Peyer's patch (tissue), 4 donors: ENCODE data around the gene FAM174B. TPM values are rescaled to one million over a fixed set of nuclear protein-coding genes. Genes with fewer than 3 reads are reported as not detected.
A peak's percentile ranks its signal among the peaks of the same experiment; 100 is the strongest.

Experiments
- DNase-seq, 3 donors: peaks; one replicate each; pipeline ENCODE4 v3.0.0-alpha.2; 2017 to 2019
- H3K27ac ChIP-seq, 4 donors: fragments of 200-600 bp; sonication (generic); one replicate each; pipeline ENCODE4 v1.5.1; 2016 to 2019
- H3K27me3 ChIP-seq, 2 donors: fragments of 200-600 bp; sonication (generic); one replicate each; pipeline ENCODE4 v1.5.1; 2019
- H3K36me3 ChIP-seq, 3 donors: fragments of 200-600 bp; sonication (generic); one replicate each; pipeline ENCODE4 v1.5.1; 2016 to 2019
- H3K4me1 ChIP-seq, 4 donors: fragments of 200-600 bp; sonication (generic); one replicate each; pipeline ENCODE4 v1.5.1; 2016 to 2019
- H3K4me3 ChIP-seq, 4 donors: fragments of 200-600 bp; sonication (generic); 1 replicate in 3 of 4; 2 replicates in 1 of 4; pipeline ENCODE4 v1.5.1; 2016 to 2019; ENCODE audit warnings: mild to moderate bottlenecking in 1 of 4
- H3K9me3 ChIP-seq, 4 donors: fragments of 200-600 bp; sonication (generic); one replicate each; pipeline ENCODE4 v1.5.1; 2016 to 2019; ENCODE audit warnings: mild to moderate bottlenecking in 1 of 4
- CTCF ChIP-seq, 6 experiments: fragments of 450-650 bp in 4 of 6; fragments of 200-600 bp in 2 of 6; sonication (generic) in 1 of 6; IDR thresholded peaks; one replicate each; pipeline ENCODE4 v1.5.1; 2017 to 2019; ENCODE audit warnings: antibody characterized with exemption in 6 of 6, mild to moderate bottlenecking in 3 of 6, moderate library complexity in 1 of 6
- POLR2A ChIP-seq, 2 donors: fragments of 450-650 bp; IDR thresholded peaks; one replicate each; pipeline ENCODE4 v1.5.1; 2017; ENCODE audit warnings: antibody characterized with exemption in 2 of 2, mild to moderate bottlenecking in 2 of 2, moderate library complexity in 2 of 2
- total RNA-seq, 4 donors: library from RNA; depleted of rRNA; stranded (reverse); fragments of >200 nt; gene quantifications; one replicate each; pipeline ENCODE4 v1.1.0, GENCODE V29; 2016

The FAM174B gene
- total RNA-seq, 4 donors from 2014 or later: 9.0 to 14.0 (median 11.4) TPM

- Histone ChIP-seq H3K9me3 (no peaks in the 10 kb centered on the region), H3K36me3 (no peaks in the 10 kb centered on the region), H3K27me3 (no peaks in the 10 kb centered on the region), H3K27ac (no peak overlapping the region), H3K4me1 (no peaks in the 10 kb centered on the region), H3K4me3 (no peak overlapping the region)
- no peak for TF ChIP-seq CTCF (IDR thresholded peaks at IDR 0.05)
- no peak for TF ChIP-seq POLR2A (IDR thresholded peaks at IDR 0.05)
- peak in 1 of 3 donors; percentile 16 for DNase-seq
Observed at GRCh38 chr15:92603743-92604470, 51.7 kb downstream of the FAM174B start.

GRCh38 chr15:92603278-92603677 lies 52.3 kb downstream of the FAM174B start:
- Histone ChIP-seq H3K36me3 (no peaks in the 10 kb centered on the region), H3K9me3 (no peaks in the 10 kb centered on the region)
- TF ChIP-seq CTCF (IDR thresholded peaks at IDR 0.05) (no peak), POLR2A (IDR thresholded peaks at IDR 0.05) (no peak)

GRCh38 chr15:92602267-92602593 lies 53.3 kb downstream of the FAM174B start:
- TF ChIP-seq CTCF (IDR thresholded peaks at IDR 0.05) (no peak), POLR2A (IDR thresholded peaks at IDR 0.05) (no peak)
- no peak for DNase-seq

More at GRCh38 chr15:92603278-92603677, 52.3 kb downstream of the FAM174B start:
- Histone ChIP-seq H3K27ac (no peak overlapping the region), H3K4me3 (no peak overlapping the region), H3K27me3 (no peaks in the 10 kb centered on the region), H3K4me1 (no peaks in the 10 kb centered on the region)
- no peak for DNase-seq

GRCh38 chr15:92601592-92602266 lies 53.8 kb downstream of the FAM174B start:
- H3K9me3 ChIP-seq: no peaks in the 10 kb centered on the region
- peak in 1 of 3 donors; percentile 7 for DNase-seq
- H3K27ac ChIP-seq: no peak overlapping the region
- H3K4me1 ChIP-seq: no peaks in the 10 kb centered on the region
- H3K27me3 ChIP-seq: no peaks in the 10 kb centered on the region
- no peak overlapping the region for H3K4me3 ChIP-seq
- TF ChIP-seq CTCF (IDR thresholded peaks at IDR 0.05) (no peak), POLR2A (IDR thresholded peaks at IDR 0.05) (no peak)
- H3K36me3 ChIP-seq: no peaks in the 10 kb centered on the region

More at GRCh38 chr15:92602267-92602593, 53.3 kb downstream of the FAM174B start:
- H3K27me3 ChIP-seq: no peaks in the 10 kb centered on the region
- no peak overlapping the region for H3K4me3 ChIP-seq
- no peak overlapping the region for H3K27ac ChIP-seq
- H3K4me1 ChIP-seq: no peaks in the 10 kb centered on the region
- H3K36me3 ChIP-seq: no peaks in the 10 kb centered on the region
- no peaks in the 10 kb centered on the region for H3K9me3 ChIP-seq

- H3K4me1 ChIP-seq: no peaks in the 10 kb centered on the region
- TF ChIP-seq CTCF (IDR thresholded peaks at IDR 0.05) (no peak), POLR2A (IDR thresholded peaks at IDR 0.05) (no peak)
- no peak overlapping the region for H3K4me3 ChIP-seq
- H3K9me3 ChIP-seq: no peaks in the 10 kb centered on the region
- H3K27me3 ChIP-seq: no peaks in the 10 kb centered on the region
- H3K27ac ChIP-seq: no peak overlapping the region
- H3K36me3 ChIP-seq: no peaks in the 10 kb centered on the region
- no peak for DNase-seq
Observed at GRCh38 chr15:92600856-92601255, 54.7 kb downstream of the FAM174B start.
